HG02759 (cell line): ENCODE measurements around the gene GSX1.
"Not testable (repeated sequence)": the region's sequence is repeated elsewhere in the genome, so short reads cannot be mapped to it uniquely, and the experiment has no call there.

Source experiments
- ATAC-seq: cut with Tn5 transposase; IDR thresholded peaks from one replicate; pipeline ENCODE4 v1.9.1; 2021; ENCODE audit warnings: mild to moderate bottlenecking, moderate library complexity; ENCODE audit not compliant: unreplicated experiment

The GSX1 gene

DNA sequence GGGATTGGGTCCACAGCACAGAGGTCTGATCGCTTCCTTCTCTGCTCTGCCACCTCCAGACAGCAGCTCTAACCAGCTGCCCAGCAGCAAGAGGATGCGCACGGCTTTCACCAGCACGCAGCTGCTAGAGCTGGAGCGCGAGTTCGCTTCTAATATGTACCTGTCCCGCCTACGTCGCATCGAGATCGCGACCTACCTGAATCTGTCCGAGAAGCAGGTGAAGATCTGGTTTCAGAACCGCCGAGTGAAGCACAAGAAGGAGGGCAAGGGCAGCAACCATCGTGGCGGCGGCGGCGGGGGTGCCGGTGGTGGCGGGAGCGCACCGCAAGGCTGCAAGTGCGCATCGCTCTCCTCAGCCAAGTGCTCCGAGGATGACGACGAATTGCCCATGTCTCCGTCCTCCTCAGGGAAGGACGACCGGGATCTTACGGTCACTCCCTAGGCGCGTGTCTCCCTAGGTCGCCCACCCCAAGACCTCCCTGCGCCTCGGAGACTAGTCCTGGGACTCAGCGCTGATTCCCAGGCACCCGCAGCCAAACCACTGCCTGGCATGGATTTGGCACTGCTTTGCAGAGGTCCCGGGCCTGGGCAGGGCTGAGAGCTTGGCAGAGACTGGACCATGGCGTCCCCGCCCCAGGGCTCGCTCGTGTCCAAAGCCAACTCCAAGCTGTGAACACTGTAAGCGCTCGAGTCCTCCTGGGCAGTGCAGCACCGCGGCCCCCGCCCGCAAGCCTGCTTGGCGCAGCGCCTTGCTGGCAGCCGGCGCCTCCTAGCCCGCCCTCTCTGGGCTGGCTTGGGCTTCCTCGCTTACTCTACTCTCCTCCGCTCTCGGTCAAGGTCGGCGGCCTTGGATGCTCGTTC is 1.5 kb downstream of the GSX1 start:
- ATAC-seq = no peak

DNA sequence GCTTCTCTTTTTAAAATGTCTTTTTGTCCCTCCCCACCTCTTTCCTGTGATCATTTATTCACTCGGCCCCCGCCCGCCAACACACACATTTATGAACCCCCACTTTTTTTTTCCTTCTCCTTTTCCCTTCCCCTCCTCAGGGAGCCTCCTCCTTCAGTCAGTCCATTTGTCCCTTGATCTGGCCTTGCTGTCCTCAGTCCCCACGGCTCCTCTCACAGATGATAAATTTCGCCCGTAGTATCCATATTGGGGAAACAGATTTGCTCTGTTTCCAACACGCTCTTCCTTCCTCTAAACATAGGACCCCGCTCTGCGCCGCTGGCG is 2.0 kb downstream of the GSX1 start:
- no peak for ATAC-seq

DNA sequence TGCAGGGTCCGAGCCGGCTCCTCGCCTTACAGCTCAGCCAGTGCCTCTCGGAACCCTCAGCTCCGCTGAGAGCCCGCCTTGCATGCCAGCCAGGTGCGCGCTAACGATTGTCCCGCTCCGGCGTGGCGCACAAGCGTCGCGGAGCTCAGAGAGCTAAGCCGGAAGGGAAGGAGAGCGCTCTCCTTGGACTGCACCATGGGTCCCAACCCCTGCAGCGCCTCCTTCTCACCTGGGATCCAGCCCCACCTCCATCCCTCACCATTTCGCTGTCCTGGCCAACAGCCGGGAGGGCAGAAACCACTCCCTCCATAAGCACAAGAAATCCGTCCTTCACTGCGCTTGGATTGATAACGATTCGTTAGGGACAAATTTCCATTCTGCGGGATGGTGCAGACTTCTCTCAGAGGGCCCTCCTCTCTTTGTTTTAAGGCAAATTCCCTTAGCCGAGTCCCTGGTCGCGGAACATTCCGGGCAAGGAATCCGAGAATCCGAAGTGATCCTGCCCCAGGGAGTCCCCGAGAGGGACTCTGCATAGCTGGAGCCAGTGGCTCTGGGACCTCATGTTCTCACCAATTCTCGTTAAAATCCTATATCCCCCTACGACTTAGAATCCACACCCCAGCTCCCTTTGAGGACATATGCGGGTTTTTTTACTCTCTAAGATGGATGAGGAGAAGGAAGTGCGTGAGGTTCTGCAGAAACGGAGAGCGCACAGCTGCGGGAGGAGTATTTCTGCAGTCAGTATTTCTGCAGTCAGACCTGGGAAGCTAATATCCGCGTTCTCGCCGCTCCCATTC is 2.8 kb downstream of the GSX1 start:
- no peak for ATAC-seq

DNA sequence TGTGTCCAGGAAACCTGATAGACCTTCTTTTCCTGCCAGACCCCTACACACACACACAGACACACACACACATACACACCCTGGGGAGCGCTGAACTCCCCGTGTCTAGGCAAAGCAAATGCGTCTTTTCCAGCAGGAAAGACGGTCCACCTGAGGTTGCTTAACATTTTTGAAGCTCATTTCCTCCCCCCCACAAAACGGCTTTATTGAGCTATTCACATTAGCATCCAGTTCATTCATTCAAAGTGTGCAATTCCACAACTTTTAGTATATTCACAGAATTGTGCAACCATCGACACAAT is 3.4 kb downstream of the GSX1 start:
- ATAC-seq = no peak

DNA sequence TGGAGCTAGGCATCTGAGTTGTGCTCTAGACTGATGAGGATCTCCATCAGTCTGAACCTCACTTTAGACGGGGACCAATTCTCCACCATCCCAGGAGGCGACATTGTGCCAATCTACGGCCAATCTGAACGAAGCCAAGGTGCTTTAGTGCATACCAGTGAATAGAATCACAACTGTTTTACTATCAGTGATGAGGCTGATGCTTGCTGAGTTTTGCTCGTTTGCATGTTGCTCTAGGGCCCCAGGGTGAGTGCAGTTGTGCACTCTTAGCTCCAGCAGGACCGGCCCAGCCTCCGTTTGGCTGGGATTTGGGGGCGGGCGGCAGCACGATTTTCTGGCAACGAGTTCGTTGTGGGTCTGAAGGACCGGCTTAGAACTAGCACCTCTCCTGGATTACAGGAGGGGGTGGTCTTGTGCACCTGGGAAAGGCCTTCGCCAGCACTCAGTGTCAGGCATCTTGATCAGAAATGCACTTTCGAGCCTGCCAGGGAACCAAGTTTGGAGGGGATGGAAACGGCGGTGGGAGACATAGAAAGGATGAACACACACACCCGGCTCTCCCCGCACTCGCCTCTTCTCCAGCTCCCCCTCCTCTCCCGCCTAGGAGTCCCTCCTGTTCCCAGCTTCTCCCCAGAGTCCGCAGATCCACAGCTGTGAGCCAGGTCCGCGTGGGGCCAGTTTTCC is 4.4 kb downstream of the GSX1 start:
- ATAC-seq = no peak

DNA sequence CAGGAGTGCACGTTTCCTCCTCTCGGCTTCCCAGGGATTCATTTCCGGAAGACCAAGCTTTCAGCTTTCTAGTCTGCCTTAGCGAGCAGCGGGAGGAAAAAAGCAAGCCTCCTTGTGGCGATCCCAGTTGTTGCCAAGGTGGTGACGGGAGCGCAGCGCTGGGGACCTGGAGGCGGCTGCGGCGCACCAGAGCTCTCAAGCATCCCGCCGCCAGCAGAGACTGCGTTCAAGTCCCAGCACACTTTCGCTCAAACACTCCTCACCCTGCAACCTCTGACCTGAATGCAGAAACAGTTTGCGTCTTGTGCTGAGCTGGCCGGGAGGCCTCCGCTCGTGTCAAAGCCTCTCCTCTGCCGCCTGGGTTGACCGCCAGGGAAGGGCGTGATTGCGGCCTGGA is 4.9 kb downstream of the GSX1 start:
- ATAC-seq = no peak

DNA sequence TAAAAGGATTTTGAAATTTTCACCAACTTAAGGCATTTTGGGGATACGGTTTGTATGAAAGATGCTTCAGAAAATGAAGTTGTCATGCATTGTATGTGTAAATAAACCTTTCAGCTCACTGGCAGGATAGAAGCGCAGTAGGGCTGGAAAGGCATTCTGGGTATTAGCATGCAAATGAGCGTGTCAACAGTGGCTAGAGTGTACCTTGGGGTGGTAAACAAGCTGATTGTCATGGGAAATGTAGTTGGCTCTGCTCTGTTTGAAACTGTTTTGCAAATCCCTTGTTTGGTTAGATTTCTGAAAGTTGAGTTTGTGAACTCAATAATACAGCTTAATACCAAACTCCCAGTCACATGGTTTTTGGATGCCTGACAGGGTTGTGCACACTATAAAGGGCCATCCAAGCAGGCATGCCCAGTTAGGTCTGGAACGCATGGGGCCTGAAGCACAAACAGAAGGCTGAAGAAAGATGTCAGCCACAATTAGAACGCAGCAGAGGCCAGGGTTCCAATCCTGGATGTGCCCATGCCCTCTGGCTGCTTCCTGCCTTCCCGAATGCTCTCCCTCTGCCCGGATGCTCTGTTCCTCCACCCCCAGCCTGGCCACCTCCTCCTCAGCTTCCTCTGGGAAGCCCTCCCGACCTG is 14.6 kb downstream of the GSX1 start:
- ATAC-seq = no peak

DNA sequence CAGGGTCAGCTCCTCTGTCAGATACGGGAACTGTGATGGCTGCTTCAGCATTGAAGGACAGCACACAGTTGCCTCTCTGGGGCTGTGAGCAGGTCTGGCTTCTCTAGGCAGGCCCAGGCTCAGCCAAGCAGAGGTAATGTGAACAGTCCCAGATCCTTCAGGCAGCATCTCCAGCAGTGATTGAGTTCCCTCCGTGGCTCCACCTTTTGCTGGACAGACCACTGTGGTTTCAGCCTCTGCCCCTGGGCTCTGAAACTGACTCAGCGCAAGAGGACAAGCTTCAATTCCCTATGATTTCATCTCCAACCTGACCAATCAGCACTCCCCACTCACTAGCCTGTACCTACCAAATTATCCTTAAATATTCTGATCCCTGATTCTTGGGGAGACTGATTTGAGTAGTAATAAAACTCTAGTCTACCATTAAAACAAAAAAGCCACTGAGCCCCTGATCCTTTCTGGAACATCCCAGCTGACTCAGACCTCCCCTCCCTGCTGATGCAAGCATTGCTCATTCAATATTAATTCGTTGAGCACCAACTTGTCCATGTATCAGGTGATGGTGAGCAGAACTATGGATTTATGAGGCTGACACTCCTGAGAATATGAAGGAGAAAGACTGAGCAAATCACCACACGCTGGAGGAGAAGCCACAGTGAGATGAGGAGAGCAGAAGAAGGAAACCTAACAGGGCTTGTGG is 16.7 kb downstream of the GSX1 start:
- no peak for ATAC-seq

DNA sequence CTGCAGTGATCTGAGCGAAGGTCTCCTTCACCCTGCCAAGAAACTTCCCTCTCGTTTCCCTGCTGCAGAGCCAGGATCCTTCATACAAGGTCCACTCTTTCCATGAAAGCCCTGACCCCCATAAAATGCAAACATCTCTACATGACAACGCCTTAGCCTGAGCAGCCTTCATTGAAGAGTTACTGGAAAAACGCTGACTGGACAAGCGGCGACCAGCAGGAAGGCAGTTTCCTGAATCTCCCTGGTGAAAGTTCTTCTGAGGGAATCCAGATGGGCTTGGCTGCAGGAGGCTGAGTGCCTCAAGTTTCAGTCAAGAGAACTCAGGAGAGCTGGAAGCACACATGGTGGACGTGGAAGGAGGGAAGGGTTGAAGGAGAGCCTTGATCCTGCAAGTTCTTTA is 17.7 kb downstream of the GSX1 start:
- no peak for ATAC-seq

DNA sequence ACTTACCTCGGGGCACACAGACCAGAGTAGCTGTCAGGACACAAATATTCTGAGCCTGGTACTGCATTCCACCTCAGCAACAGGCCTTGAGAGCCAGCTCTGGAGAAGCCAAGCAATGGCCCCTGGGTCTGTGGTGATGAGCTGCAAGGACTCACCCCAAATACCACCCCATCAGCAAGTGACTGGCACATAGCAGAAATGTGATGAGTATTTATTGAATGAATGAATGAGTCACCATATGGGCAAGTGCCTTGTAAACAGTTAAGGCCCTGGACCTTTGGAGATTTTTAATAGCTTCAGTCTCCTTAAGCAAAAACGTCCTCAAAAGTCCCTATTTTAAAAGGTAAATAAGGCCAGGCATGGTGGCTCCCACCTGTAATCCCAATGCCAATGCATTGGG is 18.2 kb downstream of the GSX1 start:
- ATAC-seq = no peak

DNA sequence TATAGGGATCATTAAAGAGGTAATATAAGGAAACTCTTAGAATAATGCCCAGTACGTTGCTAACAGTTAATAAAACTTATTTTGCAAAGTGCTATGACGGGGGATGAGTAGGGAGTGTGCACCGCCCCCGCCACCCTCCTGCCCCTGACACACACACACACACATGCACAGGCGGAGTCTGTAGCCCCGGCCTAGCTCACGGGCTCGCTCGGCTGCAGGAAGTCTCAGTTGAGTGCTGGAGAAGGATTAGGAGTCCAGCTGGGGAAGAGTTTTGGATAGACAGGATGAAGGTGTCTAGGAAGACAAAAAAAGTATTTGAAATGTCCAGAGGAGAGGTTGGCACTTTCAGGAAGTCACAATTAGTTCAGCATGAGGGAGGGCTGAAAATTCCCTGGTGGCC is 21.5 kb downstream of the GSX1 start:
- no peak for ATAC-seq

DNA sequence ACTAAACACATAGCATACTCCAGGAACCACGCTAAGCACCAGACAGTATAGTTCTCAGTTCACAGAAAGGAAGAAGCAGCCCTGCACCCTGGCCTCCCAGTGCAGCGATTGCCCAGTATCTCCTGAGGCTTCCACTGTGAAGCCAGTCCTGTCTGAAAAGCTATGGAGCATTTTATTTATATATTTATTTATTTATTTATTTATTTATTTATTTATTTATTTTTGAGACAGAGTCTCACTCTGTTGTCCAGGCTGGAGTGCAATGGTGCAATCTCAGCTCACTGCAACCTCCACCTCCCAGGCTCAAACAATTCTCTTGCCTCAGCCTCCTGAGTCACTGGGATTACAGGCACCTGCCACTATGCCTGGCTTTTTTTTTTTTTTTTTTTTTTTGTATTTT is 25.5 kb downstream of the GSX1 start:
- ATAC-seq = not testable (repeated sequence)

DNA sequence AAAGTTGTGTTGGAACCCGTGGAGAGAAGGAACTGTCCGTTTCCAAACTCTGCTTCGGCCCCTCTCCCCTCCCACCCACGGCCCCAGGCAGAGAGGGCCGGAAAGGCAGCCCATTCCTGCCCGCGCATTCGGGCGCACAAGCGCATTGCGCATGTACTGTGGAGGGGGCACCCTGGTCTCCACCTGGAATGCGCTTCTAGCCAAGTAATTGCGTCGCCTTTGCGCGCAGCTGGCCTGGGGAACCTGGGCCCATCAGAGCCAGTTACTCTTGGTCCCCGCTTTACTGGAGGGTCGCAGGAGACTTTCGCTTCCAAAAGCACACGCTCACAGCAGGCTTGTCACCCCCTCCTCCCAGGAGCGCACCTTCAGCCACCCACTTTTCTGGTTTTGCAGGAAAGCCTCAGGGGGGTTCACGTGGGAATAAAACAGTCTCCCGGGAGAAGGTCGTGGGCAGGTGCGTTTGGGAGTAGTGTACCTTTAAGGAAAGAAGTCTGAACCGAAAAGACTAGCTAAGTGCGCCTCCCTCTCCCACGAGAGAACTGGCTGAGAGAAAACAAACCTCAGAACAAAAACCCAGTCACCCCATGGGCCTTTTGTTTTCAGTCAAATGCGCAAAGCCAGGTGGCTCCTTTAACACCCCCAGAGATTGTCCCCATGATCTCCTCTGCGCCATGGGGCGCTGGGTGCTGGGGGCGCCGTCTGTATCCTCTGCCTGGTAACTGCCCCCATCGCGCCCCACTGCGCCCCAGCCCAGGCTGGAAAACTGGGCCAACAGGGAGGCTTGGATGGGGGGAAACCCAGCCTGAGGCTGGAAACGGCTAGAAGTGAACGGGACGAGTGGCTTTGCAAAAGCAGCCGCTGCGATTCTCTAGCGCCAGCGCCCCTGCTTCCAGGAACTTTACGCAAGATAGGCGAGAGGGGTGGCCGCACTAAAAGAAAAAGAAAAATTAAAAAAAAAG is 28.5 kb downstream of the GSX1 start:
- no peak for ATAC-seq

DNA sequence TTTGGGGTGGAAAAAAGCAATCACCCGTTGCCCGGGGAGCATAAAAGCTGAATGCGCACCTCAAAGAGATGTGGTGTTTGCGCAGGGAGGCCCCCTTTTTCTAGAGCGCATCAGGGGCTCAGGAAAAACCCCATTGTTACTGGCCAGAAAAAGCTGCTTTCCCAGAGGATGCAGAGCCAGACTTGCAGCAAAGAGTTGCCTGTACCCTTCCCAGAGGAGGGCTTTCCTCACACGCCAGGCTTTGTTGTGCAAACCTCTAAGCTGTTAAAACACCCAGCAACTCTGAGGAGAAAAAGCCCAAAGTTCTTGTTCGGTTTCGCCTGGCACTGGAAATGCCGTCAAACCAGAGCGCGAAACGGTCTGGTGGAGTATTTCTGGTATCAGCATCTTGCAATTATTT is 29.3 kb downstream of the GSX1 start:
- no peak for ATAC-seq

DNA sequence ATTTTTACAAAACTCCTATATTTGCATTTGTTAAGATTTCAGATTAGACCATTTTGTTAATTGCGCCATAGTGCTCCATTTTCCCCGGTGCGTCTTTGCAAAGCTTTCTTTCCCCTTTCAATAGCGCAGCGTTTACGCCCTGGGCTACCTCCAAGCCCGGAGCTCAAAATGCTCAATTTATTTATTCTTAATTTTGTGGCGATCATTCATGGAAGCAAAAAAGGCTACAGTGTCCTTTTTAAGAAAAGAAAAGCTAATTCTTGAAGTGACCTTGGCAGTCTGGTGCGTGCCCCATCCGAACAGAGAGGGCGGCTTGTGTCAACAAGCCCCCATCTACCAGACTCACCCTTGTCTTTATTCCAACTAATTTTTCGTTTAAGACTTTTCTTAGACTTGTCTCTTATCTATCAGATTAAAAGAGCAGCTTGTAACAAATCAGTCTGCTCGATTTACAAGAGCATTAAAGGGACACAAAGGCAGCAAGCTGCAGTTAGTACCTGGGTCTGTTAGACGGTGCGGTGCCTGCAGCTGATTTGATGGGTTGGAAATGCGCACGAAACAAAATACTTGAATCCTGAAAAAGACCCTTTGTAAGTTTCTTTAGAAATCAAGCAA is 30.1 kb downstream of the GSX1 start:
- ATAC-seq = no peak

DNA sequence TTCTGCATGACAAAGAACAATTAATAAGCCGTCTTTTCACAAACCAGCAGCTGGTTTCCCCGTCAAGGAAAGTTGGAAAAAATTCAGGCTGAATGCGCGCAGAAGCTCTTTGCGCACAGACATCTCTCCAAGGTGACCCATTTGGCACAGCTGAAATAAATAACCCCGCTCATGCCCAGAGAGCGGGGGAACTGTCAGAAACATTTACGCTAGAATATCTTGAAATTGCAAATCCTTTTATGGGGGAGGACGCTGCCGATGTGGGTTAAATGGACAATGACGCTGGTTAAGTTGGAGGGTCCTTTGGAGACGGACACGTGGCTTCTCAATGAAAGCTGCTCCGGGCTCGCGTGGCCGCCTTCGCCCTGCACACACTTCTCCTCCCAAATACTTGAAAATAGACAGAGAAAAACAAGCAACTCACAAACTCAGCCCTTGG is 30.6 kb downstream of the GSX1 start:
- ATAC-seq = no peak

DNA sequence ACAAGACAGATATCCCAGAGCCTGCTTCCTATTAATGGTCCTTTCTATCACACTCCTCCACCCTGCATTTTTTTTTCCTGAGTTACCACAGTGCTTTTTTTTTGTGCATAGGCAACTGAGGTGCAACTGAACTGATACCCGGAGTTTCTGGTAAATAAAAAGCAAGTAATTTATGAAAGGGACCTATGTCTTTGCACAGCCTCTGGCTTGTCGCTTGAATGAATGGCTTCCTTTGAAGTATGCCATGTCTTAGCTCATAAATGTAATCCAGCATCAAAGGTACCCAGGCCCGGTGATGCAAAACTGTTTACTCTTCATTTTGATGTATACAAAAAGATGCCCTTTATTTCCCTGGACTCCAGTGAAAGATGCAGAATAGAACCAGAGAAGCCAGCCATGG is 31.8 kb downstream of the GSX1 start:
- ATAC-seq = no peak

DNA sequence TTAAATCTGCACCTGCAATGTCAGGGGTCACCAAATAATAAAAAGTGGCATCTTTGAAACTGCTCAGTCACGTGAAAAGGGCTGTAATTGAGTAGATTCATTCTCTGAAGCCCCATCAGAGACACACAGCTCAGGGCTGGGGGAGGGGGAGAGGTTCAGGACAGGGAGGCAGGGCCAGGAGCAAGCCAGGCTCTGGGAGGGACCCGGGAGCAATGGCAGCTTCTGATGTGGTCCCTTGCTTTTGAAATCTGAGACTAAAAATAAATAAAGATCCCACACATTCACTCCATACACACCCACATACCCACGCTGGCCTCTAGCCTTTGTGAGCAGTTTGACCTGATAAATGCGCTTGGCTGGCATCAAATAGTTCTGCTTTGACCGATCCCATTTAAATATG is 32.8 kb downstream of the GSX1 start:
- ATAC-seq = no peak
